Right hindlimb (tissue), 1 donor: Measurements from ENCODE around the gene TIMD4.
"Not testable (repeated sequence)": the region's sequence is repeated elsewhere in the genome, so short reads cannot be mapped to it uniquely, and the experiment has no call there.

ENCODE experiments used
- DNase-seq: peaks from one replicate; pipeline ENCODE4 v3.0.0-alpha.2; 2018

Gene TIMD4

DNA sequence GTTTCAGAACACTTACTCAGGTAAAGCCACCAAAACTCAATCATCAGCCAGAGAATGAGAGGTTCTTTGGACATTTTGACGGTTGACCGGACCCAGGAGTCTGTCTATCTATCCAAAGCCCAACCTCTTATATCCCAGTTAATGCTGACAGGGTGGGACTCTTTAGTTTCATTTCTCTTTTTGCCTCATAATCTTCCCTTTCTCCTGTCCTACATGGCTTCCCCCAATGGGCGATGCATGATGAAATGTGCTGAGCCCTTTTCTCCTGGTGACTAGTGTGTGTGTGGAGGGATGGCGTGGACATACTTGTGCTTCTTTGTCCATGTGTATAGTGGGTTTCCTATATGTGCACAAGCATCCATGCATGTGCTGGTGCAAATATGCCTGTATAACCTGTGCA, at the start of gene TIMD4:
Gene TIMD4 (minus strand): TSS at position 102 of the 400 bp plus-strand sequence. CDS start 28 bp downstream, at position 74.
- DNase-seq: no peak

DNA sequence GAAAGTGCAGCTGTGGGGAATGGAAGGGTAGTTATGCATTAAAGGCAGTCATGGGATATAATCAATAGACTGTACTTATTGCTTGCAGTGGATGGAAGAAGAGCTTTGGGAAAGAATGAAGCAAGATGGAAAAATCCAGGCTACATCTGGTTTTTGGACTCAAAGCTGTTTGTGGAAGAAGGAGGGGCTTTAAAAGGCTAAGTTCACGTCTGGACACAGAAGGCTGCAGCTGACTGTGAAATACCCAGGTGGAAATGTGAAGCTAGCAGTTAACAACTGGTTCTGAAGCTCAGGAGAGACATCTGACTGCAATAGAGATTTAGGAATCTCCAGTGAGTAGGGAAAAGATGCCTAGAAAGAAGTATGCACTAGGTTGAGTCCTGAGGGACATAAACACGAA, 43.2 kb upstream of the TIMD4 start:
- DNase-seq: no peak

DNA sequence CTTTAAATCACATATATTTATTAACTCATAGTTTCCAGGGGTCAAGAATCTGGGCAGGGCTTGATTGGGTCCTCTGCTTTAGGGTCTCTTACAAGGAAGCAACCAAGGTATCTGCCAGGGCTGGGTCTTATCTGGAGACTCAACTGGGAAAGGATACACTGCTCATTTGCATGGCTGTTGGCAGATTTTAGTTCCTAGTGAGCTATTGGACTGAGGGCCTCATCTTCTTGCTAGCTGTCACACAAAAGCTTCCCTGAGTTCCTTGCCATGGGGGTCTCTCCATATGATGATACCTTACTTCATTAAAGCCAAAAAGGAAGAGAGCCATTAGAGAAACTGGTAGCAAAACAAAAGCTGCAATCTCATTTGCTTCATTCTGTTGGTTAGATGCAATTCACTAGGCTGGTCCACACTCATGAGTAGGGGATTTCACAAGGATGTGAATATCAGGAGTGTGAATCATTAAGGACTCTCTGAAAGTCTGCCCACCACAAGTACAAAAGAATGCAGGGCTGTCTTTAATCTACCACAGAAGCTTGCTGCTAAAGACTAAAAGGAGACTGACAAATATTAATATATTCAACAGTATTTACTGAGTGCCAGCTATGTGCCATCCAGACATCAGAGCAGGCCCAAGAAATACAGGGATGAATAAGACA, 42.0 kb upstream of the TIMD4 start:
- no peak for DNase-seq

DNA sequence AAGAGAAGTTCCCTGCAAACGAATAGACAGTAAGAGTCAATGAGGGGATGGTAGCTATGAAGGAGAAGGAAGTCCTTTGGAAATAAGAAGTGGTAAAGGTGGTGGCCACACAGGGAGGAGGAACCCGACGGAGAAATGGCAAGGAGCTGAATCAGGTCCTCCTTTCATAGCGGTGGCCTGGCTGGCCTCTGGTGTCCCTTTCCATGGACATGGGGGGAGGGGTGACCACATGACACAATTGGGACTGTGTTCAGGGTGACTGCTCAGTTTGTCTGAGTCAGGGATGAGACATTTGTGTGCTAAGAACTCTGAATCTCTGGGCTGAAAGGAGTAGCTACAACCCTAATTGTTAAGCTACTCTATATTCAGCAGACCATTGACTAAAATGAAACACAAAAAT, 28.7 kb upstream of the TIMD4 start:
- DNase-seq: no peak

DNA sequence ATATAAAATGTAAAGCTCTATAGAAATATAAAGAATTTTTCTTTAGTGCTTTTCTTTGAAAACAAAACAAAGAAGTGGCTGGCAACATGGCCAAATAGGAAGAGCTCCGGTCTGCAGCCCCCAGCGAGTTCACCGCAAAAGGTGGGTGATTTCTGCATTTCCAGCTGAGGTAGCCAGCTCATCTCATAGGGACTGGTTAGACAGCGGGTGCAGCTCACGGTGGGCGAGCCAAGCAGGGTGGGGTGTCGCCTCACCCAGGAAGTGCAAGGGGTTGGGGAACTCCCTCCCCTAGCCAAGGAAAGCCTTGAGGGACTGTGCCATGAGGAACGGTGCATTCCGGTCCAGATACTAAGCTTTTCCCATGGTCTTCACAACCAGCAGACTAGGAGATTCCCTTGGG, 21.0 kb upstream of the TIMD4 start:
- no peak for DNase-seq

DNA sequence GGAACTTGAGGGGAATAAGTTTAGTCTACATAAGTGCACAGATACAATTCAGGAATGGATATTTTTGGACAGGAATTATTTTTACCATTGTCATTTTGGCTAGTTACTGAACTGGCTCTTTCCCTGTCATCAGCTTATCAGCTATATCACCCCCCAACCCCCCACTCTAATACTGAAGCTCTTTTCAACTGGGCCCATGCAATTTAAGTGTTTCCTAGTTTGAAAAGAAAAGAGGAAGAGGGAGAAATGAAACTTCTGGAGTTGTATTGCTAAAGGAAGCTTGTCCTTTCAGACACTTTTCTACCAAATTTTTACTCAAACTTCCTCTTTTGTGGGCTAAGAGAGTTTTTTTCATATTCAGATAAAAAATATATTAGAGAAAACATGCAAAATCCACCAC, 18.5 kb upstream of the TIMD4 start:
- DNase-seq: no peak

DNA sequence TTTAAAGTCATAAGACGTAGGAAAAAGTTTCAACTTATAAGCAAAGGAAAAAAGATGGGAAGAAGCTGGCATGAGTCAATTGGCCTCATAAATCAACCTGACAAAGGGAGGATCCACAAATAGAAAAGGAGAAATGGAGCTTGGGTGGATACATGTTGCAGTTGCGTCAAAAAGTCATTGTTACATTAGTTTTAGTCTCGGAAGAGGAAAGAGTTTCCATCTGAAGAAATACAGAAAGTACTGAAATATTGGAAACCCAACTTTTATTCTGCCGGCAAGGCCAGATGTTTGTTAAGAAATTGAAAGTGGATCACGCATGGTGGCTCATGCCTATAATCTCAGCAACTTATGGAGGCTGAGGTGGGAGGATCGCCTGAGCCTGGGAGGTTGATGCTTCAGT, 11.3 kb upstream of the TIMD4 start:
- DNase-seq: no peak

DNA sequence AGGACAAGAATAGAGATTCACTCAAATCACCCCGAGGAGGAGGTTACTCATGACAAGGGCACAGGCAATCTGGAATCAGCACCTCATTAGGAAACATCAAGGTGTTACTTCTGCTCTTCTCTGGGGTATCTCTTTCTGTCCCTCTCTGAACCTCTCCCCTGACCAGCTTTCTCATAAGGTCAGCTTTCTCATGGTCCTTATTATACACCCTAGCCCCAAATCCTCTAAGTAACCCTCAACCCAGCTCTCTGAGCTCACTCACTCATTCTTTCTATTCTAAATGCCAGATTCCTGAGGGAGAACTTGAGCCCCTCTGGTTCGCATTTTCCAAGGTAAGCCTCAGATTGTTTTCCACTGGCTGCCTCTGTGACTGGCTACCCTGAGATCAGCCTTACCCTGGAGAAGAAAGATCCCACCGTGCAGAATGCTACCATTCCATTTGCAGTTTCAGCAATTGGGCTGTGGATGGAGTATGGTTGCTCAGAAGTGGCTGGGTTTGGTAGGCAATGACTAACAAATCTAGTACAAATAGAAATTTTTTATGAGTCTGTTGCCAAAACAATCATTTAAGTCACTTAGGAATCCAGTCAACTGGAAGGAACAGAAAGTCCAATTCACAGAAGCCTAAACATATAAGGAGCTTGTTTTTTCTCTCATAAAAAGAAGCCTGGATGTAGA, 9.0 kb upstream of the TIMD4 start:
- no peak for DNase-seq

DNA sequence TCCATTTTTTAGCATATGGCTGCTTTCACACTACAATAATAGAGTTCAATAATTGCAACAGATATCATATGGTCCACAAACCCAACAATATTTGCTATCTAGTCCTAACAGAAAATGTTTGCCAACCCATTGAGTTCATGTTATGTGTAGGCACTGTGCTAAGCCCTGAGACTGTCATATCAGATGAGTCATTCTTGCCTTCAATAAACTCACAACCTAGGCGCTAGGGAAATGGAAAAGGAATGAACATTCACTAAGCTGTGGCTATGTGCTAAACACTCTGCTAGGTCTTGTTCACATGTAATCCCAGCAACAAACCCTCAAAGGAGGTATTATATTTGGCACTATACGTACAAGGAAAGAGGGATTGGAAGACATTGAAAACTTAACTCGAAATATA, 8.4 kb upstream of the TIMD4 start:
- DNase-seq: no peak

DNA sequence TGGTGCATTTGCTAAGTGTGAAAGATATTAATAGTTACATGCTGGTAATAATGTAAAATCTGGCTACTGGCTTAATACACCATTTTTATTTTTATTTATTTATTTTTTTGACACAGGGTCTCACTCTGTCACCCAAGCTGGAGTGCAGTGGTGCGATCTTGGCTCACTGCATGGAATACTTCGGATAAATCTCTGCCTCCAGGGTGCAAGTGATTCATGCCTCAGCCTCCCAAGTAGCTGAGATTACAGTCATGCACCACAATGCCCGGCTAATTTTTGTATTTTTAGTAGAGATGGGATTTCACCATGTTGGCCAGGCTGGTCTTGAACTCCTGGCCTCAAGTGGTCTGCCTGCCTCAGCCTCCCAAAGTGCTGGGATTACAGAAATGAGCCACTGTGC, 4.4 kb upstream of the TIMD4 start:
- not testable (repeated sequence) for DNase-seq

DNA sequence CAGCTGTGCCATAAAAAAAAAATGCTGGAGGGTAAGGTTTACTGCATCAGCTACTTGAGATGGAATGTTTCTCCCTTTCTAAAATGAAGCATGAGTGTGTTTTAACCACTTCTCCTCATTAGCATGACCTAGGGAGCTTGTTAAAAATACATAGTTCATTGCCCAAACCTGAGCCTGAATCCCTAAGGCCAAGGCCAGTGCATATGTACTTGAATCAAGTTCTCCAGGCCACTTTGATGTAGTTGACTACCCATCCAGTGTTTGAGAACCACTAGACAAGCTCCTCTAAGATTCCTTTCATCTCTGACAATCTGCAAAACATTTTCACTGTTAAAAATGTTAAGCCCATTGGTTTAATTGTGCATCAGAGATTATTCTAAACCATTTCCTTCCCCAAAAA, 6.7 kb downstream of the TIMD4 start:
- no peak for DNase-seq

DNA sequence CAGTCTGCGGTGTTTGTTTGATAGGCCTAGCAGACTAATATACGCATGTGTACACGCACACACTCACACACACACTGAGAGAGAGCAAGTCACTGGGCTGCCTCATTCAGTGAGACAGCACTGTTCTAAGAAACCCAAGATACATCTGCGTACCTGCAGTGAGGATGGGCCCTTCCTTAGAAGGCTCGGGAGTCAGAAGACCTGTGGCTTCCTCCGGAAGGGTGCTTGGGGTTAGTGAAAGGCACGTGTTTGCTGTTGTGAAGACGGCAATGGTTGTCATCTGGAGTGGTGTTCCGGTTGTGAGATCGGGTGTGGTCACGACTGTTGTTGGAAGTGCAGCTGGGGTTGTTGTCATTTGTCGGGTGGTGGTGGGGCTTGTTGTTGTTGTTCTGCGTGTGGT, 11.7 kb downstream of the TIMD4 start:
- DNase-seq: no peak

DNA sequence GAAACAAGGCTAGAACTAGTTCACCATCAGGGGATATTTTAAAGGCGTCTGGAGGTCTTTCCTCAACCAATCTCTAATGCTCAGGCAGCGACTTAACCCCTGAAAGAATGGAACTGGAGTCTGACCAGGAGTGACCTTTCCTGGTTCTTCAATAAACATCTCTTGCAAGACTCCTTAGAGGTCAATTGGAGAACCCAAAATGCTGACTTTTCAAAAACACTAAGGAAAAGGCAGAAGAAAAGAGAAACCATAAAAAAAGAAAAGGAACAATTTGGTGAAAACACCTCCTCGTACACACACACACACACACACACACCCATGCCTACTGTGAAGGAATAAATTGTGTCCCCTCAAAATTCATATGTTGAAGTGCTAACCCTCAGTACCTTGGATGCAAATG, 12.3 kb downstream of the TIMD4 start:
- DNase-seq: no peak

DNA sequence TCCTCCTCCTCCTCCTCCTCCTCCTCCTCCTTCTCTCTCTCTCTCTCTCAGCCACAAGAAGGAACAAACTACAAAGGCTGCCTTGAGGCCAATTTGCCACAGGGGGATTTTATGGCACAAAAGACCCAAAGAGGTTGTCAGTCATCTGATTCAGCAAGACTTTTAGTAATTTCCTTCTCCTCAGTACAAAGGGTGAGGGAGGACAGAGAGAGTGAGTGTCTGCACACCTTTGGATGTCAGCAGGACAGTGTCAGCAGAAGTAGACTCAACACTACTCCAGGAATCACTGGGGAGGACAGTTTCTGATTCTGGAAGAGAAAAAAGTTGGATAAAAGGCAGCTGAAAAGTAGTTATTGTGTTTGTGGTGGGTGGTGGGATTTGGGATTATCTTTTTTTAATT, 13.6 kb downstream of the TIMD4 start:
- DNase-seq: no peak

DNA sequence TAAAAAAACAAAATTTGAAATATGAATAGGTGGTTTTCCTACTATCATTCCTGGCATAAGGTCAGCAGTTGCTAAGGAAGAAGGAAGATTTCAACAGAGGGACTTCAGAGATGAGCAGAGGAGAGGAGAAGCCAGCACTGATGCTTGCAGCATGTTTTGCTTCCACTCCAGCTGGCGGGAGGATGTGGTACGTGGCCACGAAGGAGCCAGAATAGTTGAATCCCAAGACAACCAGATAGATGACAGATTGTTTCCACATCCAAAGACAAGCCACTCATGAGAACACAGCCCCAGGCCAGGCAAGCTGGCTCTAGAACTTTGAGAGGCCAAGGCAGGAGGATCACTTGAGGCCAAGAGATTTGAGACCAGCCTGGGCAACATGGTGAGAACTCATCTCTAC, 15.1 kb downstream of the TIMD4 start:
- DNase-seq: peak; percentile 19

DNA sequence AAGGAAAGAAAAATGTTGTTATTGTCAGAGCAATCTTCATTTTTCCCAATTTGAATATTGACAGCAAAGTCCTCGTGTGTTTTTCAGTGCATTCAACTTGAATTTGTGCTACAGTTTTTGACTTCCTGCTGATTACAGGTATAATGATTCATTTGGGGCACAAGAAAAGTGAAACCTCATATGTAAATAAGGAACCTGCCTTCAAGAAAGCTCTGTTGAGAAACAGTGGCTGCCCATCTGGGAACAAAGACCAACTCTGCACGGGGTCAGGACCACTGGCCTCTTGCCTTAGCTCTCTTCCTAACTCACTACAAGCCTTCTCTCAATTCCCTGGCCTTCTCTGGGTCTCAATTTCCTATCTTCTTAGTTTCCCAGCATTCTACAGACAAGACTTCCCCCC, 21.0 kb downstream of the TIMD4 start:
- no peak for DNase-seq

DNA sequence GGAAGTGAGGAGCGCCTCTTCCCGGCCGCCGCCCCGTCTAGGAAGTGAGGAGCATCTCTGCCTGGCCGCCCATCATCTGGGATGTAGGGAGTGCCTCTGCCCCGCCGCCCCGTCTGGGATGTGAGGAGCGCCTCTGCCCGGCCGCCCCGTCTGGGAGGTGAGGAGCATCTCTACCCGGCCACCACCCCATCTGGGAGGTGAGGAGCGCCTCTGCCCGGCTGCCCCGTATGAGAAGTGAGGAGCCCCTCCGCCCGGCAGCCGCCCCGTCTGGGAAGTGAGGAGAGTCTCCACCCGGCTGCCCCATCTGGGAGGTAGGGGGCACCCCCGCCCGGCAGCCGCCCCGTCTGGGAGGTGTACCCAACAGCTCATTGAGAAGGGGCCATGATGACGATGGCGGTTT, 22.6 kb downstream of the TIMD4 start:
- not testable (repeated sequence) for DNase-seq

DNA sequence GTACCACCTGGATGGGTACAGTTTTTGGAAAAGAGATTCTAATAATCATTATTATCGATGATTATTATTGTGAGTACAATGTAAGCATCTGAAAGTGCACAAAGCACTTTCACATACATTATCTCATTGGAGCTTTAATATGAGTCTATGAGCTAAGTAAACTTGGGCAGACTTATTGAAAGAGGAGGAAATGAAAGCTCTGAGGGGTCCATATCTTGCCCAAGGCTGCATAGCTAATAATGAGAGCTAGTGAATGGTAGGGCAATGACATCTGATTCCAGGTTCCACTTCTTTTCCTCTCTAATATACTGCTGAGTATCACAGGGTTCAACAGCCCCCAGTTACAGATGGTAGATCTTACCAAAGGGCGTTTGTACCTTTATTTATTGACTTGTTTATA, 26.1 kb downstream of the TIMD4 start:
- no peak for DNase-seq

DNA sequence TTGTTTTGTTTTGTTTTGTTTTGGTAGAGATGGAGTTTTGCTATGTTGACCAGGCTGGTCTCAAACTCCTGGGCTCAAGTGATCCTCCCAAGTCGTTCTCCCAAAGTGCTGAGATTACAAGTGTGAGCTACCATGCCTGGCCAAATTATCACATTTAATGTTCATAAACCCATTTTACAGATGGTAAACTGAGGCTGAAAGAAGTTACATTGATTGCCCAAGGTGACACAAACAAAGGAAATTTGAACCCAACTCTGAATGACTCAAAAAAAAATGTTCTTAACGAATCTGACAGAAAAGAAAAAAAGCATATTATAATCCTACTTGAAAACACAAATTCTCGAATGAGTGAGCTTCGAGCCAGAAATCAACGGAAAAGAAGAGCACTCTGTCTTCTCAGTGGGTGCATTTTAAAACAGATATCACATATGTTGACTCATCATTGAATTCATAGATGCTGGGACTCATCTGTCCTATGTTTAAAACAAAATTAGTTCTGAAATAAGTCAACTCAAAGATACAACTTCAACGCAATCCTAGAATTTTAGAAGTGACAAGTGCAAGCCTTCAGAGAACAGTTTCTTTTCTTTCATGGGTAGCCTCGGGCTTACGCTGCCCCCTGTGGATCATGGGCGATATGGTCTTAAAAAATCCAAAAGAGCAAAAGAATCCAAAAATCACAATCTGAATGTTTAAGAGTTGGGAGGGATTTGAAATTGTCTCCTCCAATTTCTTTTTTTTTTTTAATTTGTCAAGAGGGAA, 28.4 kb downstream of the TIMD4 start:
- DNase-seq: peak; percentile 19

DNA sequence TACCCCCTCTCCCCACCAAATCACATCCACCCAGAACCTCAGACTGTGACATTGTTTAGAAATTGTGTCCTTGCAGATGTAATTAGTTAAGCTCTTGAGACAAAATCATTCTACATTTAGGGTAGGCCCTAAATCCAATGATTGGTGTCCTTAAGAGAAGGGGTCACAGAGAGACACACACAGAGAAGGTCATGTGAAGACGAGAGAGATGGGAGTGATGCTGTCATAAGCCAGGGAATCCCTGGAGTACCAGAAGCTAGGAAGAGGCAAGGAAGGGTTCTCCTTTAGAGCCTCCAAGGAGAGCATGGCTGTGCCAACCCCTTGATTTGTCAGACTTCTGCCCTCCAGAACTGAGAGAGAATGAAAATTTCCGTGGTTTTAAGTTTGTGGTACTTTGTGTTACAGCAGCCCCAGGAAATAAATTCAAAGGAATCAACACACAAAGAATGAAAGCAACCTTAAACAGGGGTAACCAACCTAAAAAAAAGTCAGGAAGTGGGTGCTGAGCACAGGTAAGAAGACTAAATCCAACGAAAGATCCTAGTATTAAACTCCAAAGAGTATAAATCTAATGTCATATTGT, 33.6 kb downstream of the TIMD4 start:
- DNase-seq: no peak

DNA sequence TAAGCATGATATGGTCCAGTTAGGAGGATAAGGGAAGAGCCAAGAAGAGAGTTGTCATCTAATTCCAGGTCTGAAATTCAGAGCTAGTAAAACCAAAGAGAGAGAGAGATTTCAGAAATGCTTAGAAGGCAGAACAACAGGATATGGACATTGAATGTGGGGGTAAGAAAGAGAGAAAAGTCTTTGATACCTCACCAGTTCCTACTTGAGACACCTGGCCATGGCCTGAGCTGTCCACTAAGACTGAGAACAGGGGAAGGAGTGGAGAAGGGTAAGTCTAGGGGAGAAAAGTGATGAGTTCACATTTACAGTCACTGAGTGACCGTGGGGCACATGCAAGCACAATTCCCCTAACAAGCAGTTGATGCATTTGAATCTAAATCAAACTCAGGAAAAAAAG, 35.5 kb downstream of the TIMD4 start:
- no peak for DNase-seq

DNA sequence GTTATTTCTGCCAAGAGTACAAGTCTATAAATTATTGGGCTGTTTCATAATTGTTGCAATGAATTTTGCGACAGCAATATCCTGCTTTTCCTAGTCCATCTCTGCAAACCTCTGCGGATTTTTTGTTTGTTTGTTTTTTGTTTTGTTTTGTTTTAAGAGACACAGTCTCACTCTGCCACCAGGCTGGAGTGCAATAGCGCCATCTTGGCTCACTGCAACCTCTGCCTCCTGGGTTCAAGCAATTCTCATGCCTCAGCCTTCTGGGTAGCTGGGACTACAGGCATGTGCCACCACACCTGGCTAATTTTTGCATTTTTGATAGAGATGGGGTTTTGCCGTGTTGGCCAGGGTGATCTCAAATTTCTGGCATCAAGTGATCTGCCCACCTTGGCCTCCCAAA, 37.3 kb downstream of the TIMD4 start:
- not testable (repeated sequence) for DNase-seq

DNA sequence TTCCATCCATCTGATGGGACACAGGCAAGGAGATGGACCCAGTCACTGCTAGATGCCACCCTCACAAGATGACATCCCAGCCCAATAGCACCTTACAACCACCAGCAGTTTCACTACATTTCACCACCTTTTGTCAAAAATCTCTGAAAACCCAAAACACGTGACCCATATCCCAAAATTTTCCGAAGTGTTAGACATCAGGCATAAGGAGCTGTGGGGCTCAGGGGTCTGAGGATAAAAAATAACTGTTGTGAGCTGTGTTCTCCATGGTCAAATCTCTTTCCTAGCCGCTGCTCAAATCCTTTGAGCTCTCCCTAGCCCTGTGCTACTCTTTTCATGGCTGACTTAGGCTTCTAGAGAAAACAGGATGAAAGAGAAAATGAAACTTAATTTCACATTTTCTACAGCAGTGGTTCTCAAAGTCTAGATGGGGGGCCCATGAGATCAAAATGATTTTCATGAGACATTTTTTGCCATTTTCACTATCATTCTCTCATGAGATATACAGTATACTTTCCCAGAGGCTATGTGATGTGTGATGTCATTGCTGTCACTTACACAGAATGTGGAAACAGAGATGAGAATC, 40.7 kb downstream of the TIMD4 start:
- no peak for DNase-seq
